Progenitor cell of endocrine pancreas (in vitro differentiated cells): ENCODE data around the gene HOXD11. TPM values are rescaled to one million over a fixed set of nuclear protein-coding genes. Genes with fewer than 3 reads are reported as not detected.

Experiments used
- DNase-seq: peaks from one replicate; pipeline ENCODE4 v3.0.0; 2021; ENCODE audit warnings: low spot score; ENCODE audit not compliant: unreplicated experiment
- H3K27ac Mint-ChIP-seq: 2 replicates; pipeline ENCODE4 v1.8.0; 2021; ENCODE audit warnings: mild to moderate bottlenecking, moderate library complexity, mixed read lengths
- H3K27me3 Mint-ChIP-seq: 2 replicates; pipeline ENCODE4 v1.8.0; 2021; ENCODE audit warnings: mixed read lengths
- H3K36me3 Mint-ChIP-seq: 2 replicates; pipeline ENCODE4 v1.8.0; 2022; ENCODE audit warnings: mixed read lengths; ENCODE audit not compliant: insufficient read depth
- H3K4me1 Mint-ChIP-seq: 2 replicates; pipeline ENCODE4 v1.8.0; 2021; ENCODE audit warnings: low read depth, mixed read lengths
- H3K4me3 Mint-ChIP-seq: 2 replicates; pipeline ENCODE4 v1.8.0; 2021; ENCODE audit warnings: low read depth, mild to moderate bottlenecking, moderate library complexity, mixed read lengths
- H3K9me3 Mint-ChIP-seq: 2 replicates; pipeline ENCODE4 v1.8.0; 2021; ENCODE audit warnings: low read depth, mixed read lengths
- total RNA-seq: library from RNA; stranded (reverse); gene quantifications from 2 replicates; pipeline ENCODE4 v1.2.1, GENCODE V29; 2021
- TF ChIP-seq, protein P1 (sequence below): fragments of 200-600 bp; sonication (generic); IDR thresholded peaks from one replicate; pipeline ENCODE4 v1.5.0; 2021; ENCODE audit warnings: antibody characterized with exemption, mild to moderate bottlenecking; ENCODE audit not compliant: unreplicated experiment

Gene HOXD11
- total RNA-seq, 1 donor from 2014 or later, result not detected

DNA sequence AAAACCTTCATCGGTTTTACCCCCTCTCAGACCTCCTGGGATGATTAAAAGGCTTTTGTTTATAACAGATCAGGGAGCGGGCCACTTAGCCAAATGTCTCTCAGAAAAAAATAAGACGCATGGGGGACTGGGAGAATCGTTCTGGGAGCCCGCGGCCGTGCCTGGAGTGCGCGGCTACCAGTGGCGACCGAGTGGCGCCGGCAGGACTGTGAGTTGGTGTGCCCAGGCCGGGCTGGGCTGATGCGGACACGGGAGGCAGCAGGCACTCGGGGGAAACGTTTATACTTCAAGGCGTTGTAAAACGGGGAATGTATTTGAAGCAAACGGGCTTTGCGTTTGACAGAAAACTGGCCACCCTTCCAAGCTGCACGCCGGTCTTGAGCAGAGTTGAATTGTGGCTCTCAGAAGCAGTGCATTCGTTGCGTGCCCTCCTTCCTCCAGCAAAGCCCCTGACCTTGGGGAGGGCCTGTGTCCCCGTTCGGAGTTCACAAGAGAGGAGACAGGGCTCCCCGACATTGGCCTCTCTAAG is 4.8 kb downstream of the HOXD11 start:
- no peak overlapping the region for H3K4me3 Mint-ChIP-seq
- TF ChIP-seq, protein P1, sequence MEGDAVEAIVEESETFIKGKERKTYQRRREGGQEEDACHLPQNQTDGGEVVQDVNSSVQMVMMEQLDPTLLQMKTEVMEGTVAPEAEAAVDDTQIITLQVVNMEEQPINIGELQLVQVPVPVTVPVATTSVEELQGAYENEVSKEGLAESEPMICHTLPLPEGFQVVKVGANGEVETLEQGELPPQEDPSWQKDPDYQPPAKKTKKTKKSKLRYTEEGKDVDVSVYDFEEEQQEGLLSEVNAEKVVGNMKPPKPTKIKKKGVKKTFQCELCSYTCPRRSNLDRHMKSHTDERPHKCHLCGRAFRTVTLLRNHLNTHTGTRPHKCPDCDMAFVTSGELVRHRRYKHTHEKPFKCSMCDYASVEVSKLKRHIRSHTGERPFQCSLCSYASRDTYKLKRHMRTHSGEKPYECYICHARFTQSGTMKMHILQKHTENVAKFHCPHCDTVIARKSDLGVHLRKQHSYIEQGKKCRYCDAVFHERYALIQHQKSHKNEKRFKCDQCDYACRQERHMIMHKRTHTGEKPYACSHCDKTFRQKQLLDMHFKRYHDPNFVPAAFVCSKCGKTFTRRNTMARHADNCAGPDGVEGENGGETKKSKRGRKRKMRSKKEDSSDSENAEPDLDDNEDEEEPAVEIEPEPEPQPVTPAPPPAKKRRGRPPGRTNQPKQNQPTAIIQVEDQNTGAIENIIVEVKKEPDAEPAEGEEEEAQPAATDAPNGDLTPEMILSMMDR, result no peak
- no peak for DNase-seq
- no peak overlapping the region for H3K27ac Mint-ChIP-seq
- H3K4me1 Mint-ChIP-seq, result peaks cover 3% of the 10 kb centered on the region
- H3K36me3 Mint-ChIP-seq, result no peaks in the 10 kb centered on the region
- H3K9me3 Mint-ChIP-seq, result no peaks in the 10 kb centered on the region
- H3K27me3 Mint-ChIP-seq, result peaks cover 92% of the 10 kb centered on the region

DNA sequence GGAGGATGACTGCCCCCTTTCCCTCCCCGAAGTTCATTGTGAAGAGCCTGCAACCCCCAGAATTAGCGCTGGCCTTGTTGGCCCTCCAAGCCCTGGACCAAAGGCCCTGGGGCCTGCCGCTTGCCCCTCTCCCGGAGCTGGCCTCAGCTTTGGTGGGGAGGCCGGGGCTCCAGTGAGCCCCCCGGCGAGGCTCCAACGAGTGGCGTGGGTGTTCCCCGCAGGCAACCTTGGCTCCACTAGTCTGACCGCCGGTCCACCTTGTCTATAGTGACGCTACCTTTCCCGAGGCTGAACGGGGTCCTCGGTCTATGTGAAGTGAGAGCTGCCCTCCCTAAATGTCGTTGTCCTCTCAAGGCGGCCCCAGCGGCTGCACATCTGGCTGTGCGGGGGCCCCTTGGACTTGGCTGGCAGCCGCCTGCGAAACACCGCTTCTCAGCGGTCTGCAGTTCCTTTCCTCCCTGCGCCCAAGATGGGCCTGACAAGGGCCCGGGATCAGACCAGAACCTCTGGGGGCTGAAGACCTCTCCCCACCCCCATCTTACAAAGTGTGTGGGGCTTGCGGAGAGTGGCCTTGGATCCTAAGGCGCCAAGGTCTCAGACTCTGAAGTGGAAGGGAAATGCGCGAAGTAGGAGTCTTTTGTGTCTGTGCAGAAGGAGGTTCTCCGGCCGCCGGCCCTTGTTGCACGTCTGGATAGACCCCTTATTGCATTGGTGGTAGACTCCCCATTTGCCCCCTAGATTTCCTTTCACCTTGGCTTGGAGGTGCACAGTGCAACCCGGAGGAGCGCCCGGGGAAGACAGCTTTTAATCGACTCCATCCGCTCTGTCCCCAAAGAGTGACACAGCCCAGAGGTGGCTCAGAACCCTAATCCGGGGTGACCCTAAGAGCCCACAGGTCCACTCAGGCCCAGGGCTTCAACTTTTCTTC is 5.6 kb downstream of the HOXD11 start:
- no peaks in the 10 kb centered on the region for H3K4me1 Mint-ChIP-seq
- H3K36me3 Mint-ChIP-seq, result no peaks in the 10 kb centered on the region
- H3K27me3 Mint-ChIP-seq, result peaks cover 95% of the 10 kb centered on the region
- H3K4me3 Mint-ChIP-seq, result no peak overlapping the region
- no peak for DNase-seq
- no peaks in the 10 kb centered on the region for H3K9me3 Mint-ChIP-seq
- TF ChIP-seq, protein P1, result no peak
- no peak overlapping the region for H3K27ac Mint-ChIP-seq

GRCh38 chr2:176114120-176114929 is 7.2 kb downstream of the HOXD11 start:
- peaks cover 99% of the 10 kb centered on the region for H3K27me3 Mint-ChIP-seq
- DNase-seq, result no peak
- H3K4me3 Mint-ChIP-seq, result no peak overlapping the region
- no peak overlapping the region for H3K27ac Mint-ChIP-seq
- TF ChIP-seq, protein P1, result no peak
- H3K36me3 Mint-ChIP-seq, result no peaks in the 10 kb centered on the region
- H3K4me1 Mint-ChIP-seq, result no peaks in the 10 kb centered on the region
- H3K9me3 Mint-ChIP-seq, result no peaks in the 10 kb centered on the region

DNA sequence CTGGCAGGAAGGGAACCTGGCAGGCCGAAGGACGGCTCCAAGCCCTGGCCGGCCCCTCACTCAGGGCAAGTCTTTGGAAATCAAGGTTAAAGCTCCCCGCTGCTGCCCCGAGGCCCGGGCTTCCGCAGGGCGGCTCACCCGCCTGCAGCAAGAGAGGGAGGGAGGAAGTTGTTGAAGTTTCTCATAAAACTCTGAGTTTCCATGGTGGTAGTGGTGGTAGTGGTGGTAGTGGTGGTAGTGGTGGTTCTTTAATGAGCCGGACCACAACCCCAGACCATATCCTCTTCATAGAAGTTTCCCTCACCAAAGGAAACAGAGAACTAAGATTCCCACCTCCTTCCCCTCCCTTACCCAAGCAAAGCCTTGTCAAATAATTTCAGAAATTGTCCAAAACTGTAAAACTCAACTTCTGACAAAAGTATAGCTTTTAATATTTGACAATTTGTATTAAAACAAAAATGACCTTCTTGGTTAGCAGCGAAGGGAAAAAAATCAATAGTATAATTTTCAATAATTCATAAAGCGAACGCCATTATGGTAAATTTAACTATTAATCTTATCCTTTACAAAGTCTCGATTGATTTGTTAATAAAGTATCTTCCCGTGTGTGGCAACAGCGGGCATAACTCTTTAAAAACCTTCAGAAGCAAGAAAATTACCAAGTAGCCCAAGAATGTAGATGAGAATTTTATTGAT is 8.0 kb downstream of the HOXD11 start:
- Mint-ChIP-seq H3K27ac (no peak overlapping the region), H3K9me3 (no peaks in the 10 kb centered on the region), H3K36me3 (no peaks in the 10 kb centered on the region), H3K27me3 (peaks cover 99% of the 10 kb centered on the region), H3K4me3 (no peak overlapping the region), H3K4me1 (no peaks in the 10 kb centered on the region)
- no peak for DNase-seq
- TF ChIP-seq, protein P1, result no peak
